ENCODE measurements around the gene LITAF.

The LITAF gene

GRCh38 chr16:11550791-11551498, 35.8 kb downstream of the LITAF start:
- no peak for DNase-seq

DNA sequence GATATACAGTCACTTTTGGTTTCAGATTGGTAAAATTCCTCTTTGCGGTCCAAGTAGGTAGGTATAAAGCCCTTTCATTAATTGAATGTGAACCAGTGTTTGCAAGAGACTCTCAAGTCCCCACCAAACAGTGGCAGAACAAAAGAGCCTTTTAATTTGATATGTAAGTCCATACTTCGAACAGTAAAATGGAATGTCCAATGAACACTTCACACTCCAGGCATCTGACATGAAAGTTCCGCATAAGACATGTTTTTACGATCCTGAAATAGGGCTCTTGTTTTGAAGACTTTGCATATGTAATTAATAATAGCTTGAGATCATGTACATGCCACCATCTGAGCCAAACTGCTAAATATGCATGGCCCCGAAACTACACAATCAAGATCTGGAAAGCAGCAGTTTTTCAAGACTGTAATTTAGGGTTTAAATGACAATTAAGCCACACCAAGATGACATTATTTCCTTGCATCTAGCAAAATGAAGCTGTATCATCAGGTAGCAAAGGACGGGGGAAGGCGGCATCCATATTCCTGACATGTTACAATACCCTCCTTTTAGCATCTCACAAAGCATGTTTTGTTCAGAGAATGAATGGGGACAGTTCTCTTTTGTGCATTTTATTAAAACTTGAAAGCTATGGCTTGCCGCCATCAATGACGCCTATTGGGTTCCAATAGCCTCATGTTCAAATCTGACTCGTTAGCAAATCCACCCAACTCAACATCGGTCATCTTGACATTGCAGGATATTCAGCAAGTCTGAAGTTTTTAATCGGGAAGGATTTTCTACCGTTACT, 39.4 kb downstream of the LITAF start:
- DNase-seq: no peak

GRCh38 chr16:11546608-11547061, 40.1 kb downstream of the LITAF start:
- DNase-seq: no peak

DNA sequence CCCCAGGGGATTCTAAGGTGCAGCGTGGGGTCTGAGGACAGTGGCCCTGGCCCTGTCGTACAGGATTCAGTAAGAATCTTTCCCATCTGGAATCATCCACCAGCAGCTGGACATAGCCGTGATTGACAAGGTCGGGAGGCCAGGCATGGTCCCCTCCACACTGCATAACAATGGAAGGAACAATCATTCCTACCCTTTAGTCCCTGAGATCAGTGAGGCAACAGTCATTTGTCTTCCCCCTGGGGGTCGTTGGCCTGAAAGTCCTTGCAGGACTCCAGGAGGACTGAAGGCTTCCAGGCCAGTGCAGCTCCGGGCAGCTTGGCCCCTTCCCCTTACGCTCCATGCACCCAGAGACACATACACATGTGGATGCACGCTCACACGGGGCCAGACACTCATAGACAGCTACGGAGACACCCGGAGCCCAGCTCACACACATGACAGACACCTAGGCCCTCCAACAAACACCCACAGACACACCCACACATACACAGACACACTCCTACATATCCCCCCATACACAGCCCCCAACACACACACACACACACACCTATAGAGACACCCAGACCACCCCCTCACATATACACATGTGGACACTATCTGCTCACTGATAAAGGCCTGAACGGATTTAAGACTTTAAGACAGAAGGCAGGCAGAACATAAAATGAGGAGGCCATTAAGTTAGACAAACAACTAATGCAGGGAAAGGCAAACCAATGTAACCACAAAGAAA, 42.9 kb downstream of the LITAF start:
- DNase-seq: no peak

- no peak for DNase-seq
Observed at GRCh38 chr16:11542069-11542744, 44.5 kb downstream of the LITAF start.

- no peak for DNase-seq
Observed at GRCh38 chr16:11539641-11540050, 47.1 kb downstream of the LITAF start.

- no peak for DNase-seq
Observed at GRCh38 chr16:11538880-11539279, 47.8 kb downstream of the LITAF start.

DNA sequence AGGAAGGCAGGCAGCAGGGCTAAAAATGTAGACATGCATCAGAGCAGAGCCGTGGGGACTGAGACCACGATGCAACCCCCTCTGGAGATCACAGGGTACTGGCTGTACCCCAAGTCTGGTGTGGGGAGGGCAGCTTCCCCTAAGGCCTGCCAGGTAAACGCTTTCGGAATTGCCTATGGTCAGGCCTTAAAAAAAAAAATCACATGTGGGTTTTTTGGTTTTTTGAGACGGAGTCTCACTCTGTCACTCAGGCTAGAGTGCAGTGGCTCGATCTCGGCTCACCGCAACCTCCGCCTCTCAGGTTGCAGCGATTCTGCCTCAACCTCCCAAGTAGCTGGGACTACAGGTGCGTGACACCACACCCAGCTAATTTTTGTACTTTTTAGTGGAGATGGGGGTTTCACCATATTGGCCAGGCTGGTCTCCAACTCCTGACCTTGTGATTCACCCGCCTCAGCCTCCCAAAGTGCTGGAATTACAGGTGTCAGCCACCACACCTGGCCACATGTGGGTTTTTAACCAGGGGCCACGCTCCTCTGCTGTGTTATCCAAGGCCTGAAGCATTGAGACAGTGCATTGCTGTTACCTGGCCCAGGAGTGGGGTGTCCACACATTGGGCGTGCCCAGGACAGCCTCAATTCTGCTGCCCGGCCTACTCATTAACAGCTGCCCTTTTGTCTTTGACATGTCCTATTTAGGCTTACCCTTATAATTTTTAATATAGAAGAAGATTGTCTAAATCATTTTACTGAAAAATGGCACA, 50.4 kb downstream of the LITAF start:
- DNase-seq: no peak

DNA sequence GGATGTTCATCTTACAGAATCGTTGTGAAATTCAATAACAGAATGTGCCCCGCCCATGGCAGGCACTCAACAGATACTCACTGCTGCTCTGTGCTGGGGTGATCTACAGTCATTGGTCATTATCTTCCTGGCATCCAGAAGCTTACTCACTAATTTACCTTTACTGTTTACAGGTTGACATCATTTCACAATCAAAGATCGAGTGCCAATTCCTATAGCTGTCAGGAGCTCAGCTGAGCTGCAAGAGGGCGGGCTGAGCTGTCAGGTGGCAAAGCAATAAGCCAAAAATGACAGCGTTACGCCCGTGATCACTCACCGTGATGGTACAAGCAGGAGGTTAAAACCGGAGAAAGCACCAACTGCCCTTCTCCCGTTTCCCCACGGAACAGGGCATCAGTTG, 51.2 kb downstream of the LITAF start:
- no peak for DNase-seq

DNA sequence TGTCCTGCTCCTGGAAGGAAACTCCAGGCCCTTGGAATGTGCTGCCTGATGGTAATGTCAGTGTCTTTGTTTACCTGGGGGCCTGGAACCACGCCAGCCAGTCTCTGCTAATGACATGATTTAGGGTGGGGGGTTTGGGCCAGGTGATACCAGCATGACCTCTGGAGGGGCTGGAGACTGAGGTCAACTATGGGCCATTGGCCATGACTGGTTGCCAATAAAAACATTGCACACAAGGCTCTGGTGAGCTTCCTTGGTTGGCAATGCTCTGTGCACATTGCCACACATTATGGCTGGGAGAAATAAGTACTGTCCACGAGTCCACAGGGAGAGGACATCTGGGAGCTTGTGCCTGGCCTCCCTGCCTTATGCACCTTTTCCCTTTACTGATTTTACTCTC, 52.5 kb downstream of the LITAF start:
- no peak for DNase-seq

- no peak for DNase-seq
Observed at GRCh38 chr16:11533588-11533987, 53.1 kb downstream of the LITAF start.

DNA sequence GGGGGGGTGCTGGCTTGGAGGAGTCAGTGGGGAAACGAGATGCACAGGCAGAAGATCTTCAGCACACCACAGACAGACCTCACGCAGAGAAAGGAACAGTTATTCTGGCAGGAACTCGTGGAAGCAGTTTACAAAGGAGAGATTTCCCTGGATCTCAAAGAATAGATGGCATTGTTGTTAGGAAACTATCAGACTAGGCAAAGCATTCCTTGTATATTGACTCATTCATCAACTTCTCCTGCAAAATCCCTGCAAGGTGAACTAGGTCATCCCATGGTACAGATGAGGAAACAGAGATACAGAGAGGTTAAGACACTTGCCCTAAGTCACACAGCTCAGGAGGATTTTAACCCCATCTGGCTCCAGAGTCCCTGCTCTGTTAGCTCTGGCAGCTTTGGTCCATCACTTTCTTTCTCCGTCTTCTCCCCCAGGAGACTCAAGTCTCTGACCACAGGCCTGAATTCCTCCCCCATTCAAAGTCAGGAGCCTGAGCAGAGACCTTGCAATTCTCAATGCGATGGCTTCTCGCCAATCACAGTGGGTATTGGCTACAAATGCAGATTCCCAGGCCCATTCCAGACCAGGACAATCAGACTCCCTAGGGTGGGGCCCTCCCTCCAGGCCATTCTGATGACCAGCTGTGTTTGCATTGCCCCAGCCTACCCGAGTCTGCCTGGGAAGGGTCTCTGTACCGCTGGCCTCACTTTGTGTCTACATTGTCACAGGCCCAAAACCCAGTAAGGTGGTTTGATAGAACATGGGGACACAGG, 56.4 kb downstream of the LITAF start:
- no peak for DNase-seq

GRCh38 chr16:11529285-11529684, 57.4 kb downstream of the LITAF start:
- DNase-seq: no peak

DNA sequence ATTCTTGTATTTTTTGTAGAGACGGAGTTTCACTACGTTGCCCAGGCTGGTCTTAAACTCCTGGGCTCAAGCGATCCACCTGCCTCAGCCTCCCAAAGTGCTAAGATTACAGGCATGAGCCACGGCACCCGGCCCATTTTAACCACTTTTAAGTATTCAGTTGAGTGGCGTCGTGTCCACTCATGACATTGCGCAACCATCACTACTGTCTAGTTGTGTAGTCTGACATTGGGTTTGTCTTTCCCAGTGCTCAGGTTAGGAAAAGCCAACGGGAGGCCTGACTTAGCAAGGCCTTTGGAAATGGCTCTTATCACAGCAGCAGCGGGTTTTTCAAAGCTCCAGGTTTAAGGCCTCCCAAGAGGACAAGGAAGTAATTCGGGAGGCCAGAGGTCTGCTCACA, 58.7 kb downstream of the LITAF start:
- DNase-seq: no peak

- no peak for DNase-seq
Observed at GRCh38 chr16:11526655-11527350, 59.9 kb downstream of the LITAF start.

- DNase-seq: no peak
Observed at GRCh38 chr16:11524098-11524760, 62.5 kb downstream of the LITAF start.

- DNase-seq: no peak
Observed at GRCh38 chr16:11521055-11521454, 65.7 kb downstream of the LITAF start.

DNA sequence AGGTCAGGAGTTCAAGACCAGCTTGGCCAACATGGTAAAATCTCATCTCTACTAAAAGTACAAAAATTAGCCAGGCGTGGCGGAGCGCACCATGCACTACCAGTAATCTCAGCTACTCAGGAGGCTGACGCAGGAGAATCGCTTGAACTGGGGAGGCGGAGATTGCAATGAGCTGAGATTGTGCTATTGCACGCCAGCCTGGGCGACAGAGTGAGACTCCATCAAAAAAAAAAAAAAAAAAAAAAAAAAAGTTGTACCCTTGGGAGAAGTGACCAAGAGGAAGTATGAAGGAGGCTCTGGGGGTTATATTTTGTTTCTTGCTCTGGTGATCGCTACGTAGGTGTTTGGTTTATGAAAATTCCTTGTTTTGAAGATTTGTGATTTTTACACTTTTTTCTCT, 66.3 kb downstream of the LITAF start:
- no peak for DNase-seq

DNA sequence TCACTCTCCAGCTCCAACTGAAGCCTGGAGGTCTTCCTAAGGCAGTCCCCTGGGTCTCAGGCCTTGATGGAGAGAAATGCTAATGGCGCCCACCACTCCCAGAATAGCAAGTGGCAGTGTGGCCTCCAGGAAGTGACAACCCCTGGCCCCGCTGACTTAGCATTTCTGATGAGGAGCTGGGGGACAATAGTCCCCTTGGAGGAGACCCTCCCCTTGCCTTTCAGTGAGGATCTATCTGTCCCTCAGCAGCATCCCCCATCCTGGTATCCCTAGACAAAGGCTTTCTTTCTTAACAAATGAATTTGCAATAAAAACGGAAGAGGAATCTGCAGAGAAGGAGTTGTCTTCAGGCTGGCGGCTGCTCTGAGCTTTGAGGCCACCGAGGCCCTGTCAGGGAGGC, 68.8 kb downstream of the LITAF start:
- DNase-seq: no peak
